ENCODE results near the gene NLRP3.
"Not testable (repeated sequence)": the region's sequence is repeated elsewhere in the genome, so short reads cannot be mapped to it uniquely, and the experiment has no call there.

The NLRP3 gene

DNA sequence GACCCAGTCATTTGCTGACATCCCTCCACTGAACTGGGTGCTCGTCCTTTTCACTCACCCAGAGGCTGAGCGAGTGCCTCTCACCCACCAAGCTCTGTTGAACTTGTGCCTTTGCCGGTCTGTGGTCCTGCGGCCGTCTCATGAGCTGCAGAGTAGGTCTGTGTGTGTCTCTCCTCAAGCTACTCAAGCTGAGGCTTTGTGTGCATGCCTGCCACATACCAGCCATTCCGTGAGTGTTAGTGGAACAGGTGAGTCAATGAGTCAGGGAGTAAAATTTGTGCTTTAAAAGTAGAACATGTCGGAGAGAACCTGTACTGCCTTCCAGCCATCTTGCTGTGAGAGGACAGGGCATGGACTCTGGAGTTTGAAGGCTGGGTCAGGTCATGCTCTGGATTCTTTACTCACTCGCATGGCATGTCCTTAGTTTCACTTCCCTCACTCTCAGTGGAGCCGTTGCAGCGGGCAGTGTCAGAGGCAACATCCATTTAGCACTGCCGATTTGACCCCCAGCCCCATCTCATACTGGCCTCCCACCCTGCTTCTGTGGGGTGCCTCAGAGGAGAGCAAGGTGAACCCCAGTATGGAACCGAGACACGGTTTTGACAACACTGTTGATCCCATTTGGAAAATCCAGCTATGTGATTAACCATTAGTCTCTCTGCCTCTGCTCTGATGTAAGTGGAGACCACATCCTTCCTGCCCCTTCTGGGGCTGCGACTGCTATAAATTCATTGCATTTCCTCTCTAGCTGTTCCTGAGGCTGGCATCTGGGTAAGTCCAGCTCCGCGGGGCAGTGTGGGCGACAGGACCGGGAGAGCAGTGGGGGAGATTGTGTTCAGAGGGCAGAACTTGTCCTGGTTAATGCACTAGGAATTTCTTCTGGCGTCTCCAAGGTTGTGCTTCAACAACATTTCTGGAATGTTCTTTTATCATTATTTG is at the start of gene NLRP3:
NLRP3 (plus strand) TSS at position 751 of the 939 bp plus-strand sequence. CDS start 2,628 bp downstream, outside the sequence.
- peak; percentile 71 for DNase-seq

- not testable (repeated sequence) for DNase-seq
Observed at GRCh38 chr1:247366345-247366744, 49.6 kb upstream of the NLRP3 start.

DNA sequence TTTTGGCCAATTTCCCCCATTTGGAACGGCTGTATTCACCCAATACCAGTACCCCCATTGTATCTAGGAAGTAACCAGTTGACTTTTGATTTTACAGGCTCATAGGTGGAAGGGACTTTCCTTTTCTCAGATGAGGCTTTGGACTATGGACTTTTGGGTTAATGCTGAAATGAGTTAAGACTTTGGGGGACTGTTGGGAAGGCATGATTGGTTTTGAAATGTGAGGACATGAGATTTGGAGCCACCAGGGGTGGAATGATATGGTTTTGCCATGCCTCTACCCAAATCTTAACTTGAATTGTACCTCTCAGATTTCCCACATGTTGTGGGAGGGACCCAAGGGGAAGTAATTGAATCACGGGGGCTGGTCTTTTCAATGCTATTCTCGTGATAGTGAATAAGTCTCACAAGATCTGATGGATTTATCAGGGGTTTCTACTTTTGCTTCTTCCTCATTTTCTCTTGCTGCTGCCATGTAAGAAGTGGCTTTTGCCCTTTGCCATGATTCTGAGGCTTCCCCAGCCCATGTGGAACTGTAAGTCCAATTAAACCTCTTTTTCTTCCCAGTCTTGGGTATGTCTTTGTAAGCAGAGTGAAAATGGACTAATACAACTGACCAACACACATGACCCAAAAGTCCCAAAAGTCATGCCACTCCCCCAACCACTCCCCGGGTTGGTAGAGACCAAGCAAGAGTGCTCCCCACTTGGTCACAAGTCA is 48.9 kb upstream of the NLRP3 start:
- no peak for DNase-seq

GRCh38 chr1:247367786-247368422 is 48.1 kb upstream of the NLRP3 start:
- DNase-seq = no peak

GRCh38 chr1:247368490-247369145 is 47.4 kb upstream of the NLRP3 start:
- DNase-seq = no peak

DNA sequence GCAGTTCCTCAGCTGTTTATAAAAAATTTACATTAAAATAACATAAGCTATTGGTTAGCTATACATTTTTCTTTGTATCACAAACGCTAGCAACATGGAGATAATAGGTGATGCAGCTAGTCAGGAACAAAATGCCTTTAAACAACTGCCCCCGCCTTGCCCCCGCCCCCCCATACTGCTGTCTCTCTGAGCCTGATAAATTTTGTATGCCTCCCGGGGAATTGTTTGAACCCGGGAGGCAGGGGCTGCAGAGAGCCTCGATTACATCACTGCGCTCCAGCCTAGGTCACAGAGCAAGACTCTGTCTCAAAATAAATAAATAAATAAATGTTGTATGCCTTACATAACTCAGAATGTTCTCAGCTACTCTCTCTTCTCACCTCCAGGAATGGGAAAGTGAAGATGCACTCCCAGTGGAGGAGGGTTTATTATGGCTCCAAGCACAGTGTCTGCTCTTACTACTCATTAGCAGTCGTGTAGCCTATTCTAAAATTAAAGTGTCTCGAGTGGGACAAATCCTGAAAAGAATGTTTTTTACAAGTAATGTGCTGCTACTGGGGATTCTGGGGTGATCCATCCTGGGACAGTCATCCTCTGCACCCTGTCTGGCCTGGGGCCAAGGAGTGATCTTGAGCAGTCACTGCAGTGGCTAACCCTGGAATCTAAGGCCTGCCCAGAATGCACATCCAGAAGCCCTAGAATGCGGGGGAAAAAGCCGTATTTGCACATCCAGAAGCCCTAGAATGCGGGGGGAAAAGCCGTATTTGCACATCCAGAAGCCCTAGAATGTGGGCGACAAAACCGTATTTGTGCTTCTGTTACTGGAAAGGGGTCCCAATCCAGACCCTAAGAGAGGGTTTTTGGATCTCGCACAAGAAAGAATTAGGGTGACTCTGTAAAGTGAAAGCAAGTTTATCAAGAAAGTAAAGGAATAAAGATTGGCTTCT is 44.9 kb upstream of the NLRP3 start:
- no peak for DNase-seq

DNA sequence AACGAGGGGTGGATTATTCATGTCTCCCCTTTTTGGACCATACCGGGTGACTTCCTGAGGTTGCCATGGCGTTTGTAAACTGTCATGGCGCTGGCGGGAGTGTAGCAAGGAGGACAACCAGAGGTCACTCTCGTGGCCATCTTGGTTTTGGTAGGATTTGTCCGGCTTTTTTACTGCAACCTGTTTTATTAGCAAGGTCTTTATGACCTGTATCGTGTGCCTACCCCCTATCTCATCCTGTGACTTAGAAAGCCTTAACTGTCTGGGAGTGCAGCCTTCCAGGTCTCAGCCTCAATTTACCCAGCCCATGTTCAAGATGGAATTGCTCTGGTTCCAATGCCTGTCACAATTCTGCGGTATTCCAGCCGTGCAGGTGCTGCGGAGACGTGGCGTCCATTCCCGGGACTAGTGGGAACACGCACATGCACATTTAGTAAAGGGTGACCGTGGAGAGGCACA is 44.1 kb upstream of the NLRP3 start:
- DNase-seq = no peak

DNA sequence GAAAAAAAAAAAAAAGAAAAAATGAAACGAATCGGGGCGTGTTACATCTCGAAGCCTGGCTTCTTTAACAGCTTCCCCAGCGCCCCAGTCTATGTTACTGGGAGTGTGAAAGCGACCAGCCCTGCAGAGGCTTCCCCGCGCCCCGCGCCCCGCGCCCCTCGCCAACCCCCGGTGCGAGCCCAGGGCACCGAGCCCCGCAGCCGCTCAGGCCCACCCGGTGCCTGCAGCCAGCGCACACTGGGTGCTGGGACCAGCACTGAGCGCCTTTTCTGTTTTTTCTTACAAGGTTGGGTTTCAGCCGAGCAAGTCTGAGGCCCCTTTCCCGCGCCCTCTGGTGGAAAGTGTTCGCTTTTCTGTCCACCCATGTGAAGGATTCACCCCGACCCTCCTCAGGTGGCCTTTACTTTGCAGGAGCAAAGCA is 42.2 kb upstream of the NLRP3 start:
- peak; percentile 54 for DNase-seq

DNA sequence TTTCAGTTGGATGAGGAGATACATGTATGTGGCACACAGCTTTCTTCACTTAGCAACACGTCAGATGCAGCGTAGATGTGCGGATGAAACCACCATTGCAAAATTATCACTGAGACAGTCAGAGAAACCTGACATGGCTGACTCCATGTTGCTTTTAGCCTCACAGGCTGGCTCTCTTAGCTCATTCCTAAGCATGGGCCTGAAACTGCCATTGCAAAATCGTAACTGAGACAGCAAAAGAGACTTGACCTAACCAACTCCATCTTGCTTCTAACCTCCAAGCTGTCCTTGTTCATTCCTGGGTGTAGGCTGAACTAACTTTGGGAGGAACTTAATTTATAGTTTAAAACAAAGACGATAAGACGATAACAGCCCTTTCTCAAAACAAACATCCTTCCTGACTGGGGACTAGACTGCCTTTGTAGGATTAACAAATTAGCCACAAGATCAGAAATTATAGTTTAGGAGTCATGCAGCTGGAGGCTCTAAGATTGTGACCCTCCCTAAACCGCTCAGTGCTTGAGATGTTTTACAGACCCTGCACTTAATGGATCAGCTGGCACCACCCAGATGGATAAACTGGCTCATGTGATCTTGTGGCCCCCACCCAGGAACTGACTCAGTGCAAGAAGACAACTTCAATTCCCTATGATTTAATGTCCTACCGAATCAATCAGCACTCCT is 41.2 kb upstream of the NLRP3 start:
- DNase-seq = not testable (repeated sequence)

GRCh38 chr1:247375747-247376146 is 40.2 kb upstream of the NLRP3 start:
- no peak for DNase-seq

GRCh38 chr1:247376659-247377058 is 39.3 kb upstream of the NLRP3 start:
- no peak for DNase-seq

DNA sequence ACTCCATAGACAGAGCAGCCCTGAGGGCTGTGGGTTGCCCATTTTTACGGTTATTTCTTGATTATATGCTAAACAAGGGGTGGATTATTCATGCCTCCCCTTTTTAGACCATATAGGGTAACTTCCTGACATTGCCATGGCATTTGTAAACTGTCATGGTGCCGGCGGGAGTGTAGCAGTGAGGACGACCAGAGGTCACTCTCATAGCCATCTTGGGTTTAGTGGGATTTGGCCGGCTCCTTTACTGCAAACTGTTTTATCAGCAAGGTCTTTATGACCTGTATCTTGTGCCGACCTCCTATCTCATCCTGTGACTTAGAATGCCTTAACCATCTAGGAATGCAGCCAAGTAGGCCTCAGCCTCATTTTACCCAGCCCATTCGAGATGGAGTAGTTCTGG is 38.3 kb upstream of the NLRP3 start:
- not testable (repeated sequence) for DNase-seq

DNA sequence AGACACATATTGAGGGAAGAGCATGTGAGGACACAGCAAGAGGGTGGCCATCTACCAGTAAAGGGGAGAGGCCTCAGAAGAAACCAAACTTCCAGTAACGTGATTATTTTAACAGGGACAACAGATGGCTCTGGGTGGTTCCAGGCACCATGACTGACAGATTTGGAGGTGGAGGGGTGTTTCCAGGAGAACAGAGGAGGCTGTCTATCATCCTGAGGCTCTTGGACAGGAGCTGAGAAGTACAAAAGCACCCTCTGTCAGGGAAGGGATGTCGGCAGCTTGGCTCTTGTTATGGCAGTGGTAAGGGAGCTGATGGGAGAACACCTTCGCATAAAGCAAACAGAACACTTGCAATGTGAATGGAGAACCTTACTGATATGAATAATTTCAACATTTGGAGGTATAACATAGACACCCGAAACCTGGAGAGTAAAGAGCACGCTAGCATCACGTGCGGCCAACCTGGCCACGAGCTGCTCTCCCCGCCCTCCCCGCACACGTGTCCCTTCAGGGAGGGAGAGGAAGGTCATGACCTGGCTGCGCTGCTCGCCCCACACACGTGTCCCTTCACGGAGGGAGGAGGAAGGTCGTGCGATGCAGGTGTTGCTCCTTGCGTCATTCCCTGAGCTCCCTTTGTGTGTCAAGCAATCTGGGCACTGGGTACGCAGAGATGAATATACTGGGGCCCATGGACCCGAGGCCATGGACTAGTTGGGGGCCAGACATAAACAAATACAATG is 37.5 kb upstream of the NLRP3 start:
- DNase-seq = no peak

GRCh38 chr1:247385283-247385682 is 30.7 kb upstream of the NLRP3 start:
- no peak for DNase-seq

- no peak for DNase-seq
Observed at GRCh38 chr1:247386217-247386616, 29.8 kb upstream of the NLRP3 start.

DNA sequence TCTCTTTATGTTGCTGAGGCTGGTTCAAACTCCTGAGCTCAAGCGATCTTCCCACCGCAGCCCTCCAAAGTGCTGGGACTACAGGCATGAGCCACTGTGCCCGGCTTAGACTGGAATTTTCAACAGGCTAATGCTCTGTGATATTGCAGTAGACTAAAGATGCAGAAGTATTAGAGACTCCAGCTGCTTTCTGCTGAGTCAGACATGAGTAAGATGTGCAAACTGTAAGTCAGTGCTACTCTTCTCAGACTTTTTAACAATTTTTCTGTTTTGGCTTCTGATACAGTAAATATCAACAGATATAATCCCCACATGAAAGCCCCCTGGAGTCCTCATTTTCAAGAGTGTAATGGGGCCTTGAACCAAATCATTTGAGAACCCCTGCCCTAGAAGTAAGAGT is 29.3 kb upstream of the NLRP3 start:
- no peak for DNase-seq

- DNase-seq = no peak
Observed at GRCh38 chr1:247387096-247387495, 28.9 kb upstream of the NLRP3 start.

DNA sequence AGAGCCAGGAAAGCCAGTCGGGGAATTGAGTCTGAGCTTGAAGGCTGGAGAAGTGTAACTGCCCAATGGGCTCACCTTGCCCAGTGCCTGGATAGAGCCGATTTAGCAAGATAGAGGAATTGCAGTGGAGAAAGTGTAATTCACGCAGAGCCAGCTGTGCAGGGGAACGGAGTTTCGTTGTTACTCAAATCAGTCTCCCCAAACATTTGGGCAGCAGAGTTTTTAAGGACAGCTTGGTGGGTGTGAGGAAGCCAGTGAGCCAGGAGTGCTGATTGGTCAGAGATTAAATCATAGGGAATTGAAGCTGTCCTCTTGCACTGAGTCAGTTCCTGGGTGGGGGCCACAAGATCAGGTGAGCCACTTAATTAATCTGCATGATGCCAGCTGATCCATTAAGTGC is 28.4 kb upstream of the NLRP3 start:
- DNase-seq = no peak

- DNase-seq = peak; percentile 89
Observed at GRCh38 chr1:247390116-247390791, 25.7 kb upstream of the NLRP3 start.

DNA sequence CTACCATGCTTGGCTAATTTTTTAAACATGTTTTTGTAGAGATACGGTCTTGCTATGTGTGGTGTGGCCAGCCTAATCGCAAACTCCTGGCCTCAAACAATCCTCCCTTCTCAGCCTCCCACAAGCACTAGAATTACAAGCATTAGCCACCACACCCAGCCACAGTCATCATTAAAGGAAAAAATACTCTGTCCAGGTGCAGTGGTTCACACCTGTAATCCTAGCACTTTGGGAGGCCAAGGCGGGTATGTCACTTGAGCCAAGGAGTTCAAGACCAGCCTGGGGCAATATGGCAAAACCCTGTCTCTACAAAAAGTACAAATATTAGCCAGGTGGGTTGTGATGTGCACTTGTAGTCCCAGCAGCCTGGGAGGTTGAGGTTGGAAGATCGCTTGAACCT is 25.0 kb upstream of the NLRP3 start:
- DNase-seq = no peak
